ENCODE data around the gene DUSP5. TPM values are rescaled to one million over a fixed set of nuclear protein-coding genes. Genes with fewer than 3 reads are reported as not detected.

The DUSP5 gene
- total RNA-seq, 2 experiments from 2014 or later = 102 to 223 TPM

GRCh38 chr10:110498087-110498981, 627 bp downstream of the DUSP5 start:
- no peaks in the 10 kb centered on the region for H3K9me3 Mint-ChIP-seq (ENCODE audit: low read depth)
- H3K27me3 Mint-ChIP-seq = no peaks in the 10 kb centered on the region
- peak overlapping the region; percentile 97 for H3K27ac Mint-ChIP-seq
- H3K4me1 Mint-ChIP-seq = peaks cover 59% of the 10 kb centered on the region
- H3K36me3 Mint-ChIP-seq = peaks cover 54% of the 10 kb centered on the region
- peak overlapping the region; percentile 99 for H3K4me3 Mint-ChIP-seq
- peak; percentile 30 for ATAC-seq
- peak; percentile 75 for DNase-seq
- CTCF ChIA-PET = interaction anchor here (0.7 to 11.1 kb wide), 28 partner anchors 24 to 193 kb away, joined by 3 to 178 read pairs (median 4); partner anchors contain the start of genes SMC3 and SMNDC1

GRCh38 chr10:110498982-110499795, 1.5 kb downstream of the DUSP5 start:
- ATAC-seq (peak; percentile 35), DNase-seq (peak; percentile 83)
- Mint-ChIP-seq H3K4me1 (peaks cover 62% of the 10 kb centered on the region), H3K27me3 (no peaks in the 10 kb centered on the region), H3K4me3 (peak overlapping the region; percentile 99), H3K9me3 (ENCODE audit: low read depth) (no peaks in the 10 kb centered on the region), H3K27ac (peak overlapping the region; percentile 97), H3K36me3 (peaks cover 57% of the 10 kb centered on the region)
- CTCF ChIA-PET = interaction anchor here (0.7 to 11.1 kb wide), 29 partner anchors 23 to 193 kb away, joined by 3 to 178 read pairs (median 4); partner anchors contain the start of genes SMC3 and SMNDC1

- Mint-ChIP-seq H3K36me3 (peaks cover 63% of the 10 kb centered on the region), H3K9me3 (ENCODE audit: low read depth) (no peaks in the 10 kb centered on the region), H3K27me3 (no peaks in the 10 kb centered on the region), H3K27ac (peak overlapping the region; percentile 97), H3K4me1 (peaks cover 66% of the 10 kb centered on the region), H3K4me3 (peak overlapping the region; percentile 99)
- DNase-seq = no peak
- CTCF ChIA-PET = interaction anchor here (1.1 to 11.1 kb wide), 15 partner anchors 14 to 194 kb away, joined by 3 to 178 read pairs (median 6); partner anchors contain the start of gene SMNDC1
- no peak for ATAC-seq
These were observed 2.2 kb downstream of the DUSP5 start for GRCh38 chr10:110499796-110500514.

GRCh38 chr10:110500515-110500905, 2.8 kb downstream of the DUSP5 start:
- Mint-ChIP-seq H3K36me3 (peaks cover 69% of the 10 kb centered on the region), H3K4me3 (peak overlapping the region; percentile 99), H3K27ac (peak overlapping the region; percentile 97), H3K4me1 (peaks cover 70% of the 10 kb centered on the region), H3K27me3 (no peaks in the 10 kb centered on the region), H3K9me3 (ENCODE audit: low read depth) (no peaks in the 10 kb centered on the region)
- CTCF ChIA-PET = interaction anchor here (0.9 to 11.1 kb wide), 12 partner anchors 14 to 195 kb away, joined by 3 to 178 read pairs (median 4); partner anchors contain the start of gene SMNDC1
- DNase-seq = no peak
- no peak for ATAC-seq

GRCh38 chr10:110501142-110501937, 3.6 kb downstream of the DUSP5 start:
- DNase-seq = peak; percentile 94
- Mint-ChIP-seq H3K9me3 (ENCODE audit: low read depth) (no peaks in the 10 kb centered on the region), H3K4me1 (peaks cover 70% of the 10 kb centered on the region), H3K36me3 (peaks cover 73% of the 10 kb centered on the region), H3K27ac (peak overlapping the region; percentile 97), H3K4me3 (peak overlapping the region; percentile 99), H3K27me3 (no peaks in the 10 kb centered on the region)
- CTCF ChIA-PET = interaction anchor here (0.9 to 11.1 kb wide), 13 partner anchors 13 to 200 kb away, joined by 3 to 178 read pairs (median 4); partner anchors contain the start of gene SMNDC1
- peak; percentile 8 for ATAC-seq

GRCh38 chr10:110502072-110502845, 4.6 kb downstream of the DUSP5 start:
- peaks cover 83% of the 10 kb centered on the region for H3K36me3 Mint-ChIP-seq
- CTCF ChIA-PET = interaction anchor here (0.9 to 11.1 kb wide), 11 partner anchors 11 to 293 kb away, joined by 3 to 178 read pairs (median 7); partner anchors contain the start of gene SMNDC1
- no peak for ATAC-seq

GRCh38 chr10:110502851-110503301, 5.2 kb downstream of the DUSP5 start:
- Mint-ChIP-seq H3K4me3 (peak overlapping the region; percentile 99), H3K27me3 (no peaks in the 10 kb centered on the region), H3K9me3 (ENCODE audit: low read depth) (no peaks in the 10 kb centered on the region), H3K27ac (peak overlapping the region; percentile 97), H3K4me1 (peaks cover 76% of the 10 kb centered on the region), H3K36me3 (peaks cover 89% of the 10 kb centered on the region)
- CTCF ChIA-PET = interaction anchor here (0.9 to 11.1 kb wide), 7 partner anchors 10 to 293 kb away, joined by 3 to 178 read pairs (median 13); partner anchors contain the start of gene SMNDC1
- no peak for DNase-seq
- no peak for ATAC-seq

More at GRCh38 chr10:110502072-110502845, 4.6 kb downstream of the DUSP5 start:
- H3K4me3 Mint-ChIP-seq = peak overlapping the region; percentile 99
- peaks cover 73% of the 10 kb centered on the region for H3K4me1 Mint-ChIP-seq
- DNase-seq = no peak
- no peaks in the 10 kb centered on the region for H3K9me3 Mint-ChIP-seq (ENCODE audit: low read depth)
- H3K27me3 Mint-ChIP-seq = no peaks in the 10 kb centered on the region
- H3K27ac Mint-ChIP-seq = peak overlapping the region; percentile 97

- H3K4me3 Mint-ChIP-seq = peak overlapping the region; percentile 99
- H3K9me3 Mint-ChIP-seq (ENCODE audit: low read depth) = no peaks in the 10 kb centered on the region
- H3K4me1 Mint-ChIP-seq = peaks cover 84% of the 10 kb centered on the region
- no peak for DNase-seq
- H3K27ac Mint-ChIP-seq = peak overlapping the region; percentile 97
- no peak for ATAC-seq
- peaks cover 96% of the 10 kb centered on the region for H3K36me3 Mint-ChIP-seq
- CTCF ChIA-PET = interaction anchor here (1.2 to 11.1 kb wide), 9 partner anchors 10 to 197 kb away, joined by 3 to 178 read pairs (median 10); partner anchors contain the start of gene SMNDC1
- H3K27me3 Mint-ChIP-seq = no peaks in the 10 kb centered on the region
These were observed 5.9 kb downstream of the DUSP5 start for GRCh38 chr10:110503528-110504110.

- Mint-ChIP-seq H3K4me3 (peak overlapping the region; percentile 99), H3K27me3 (no peaks in the 10 kb centered on the region), H3K4me1 (peaks cover 90% of the 10 kb centered on the region), H3K9me3 (ENCODE audit: low read depth) (no peaks in the 10 kb centered on the region), H3K36me3 (peaks cover 97% of the 10 kb centered on the region), H3K27ac (peak overlapping the region; percentile 97)
- ATAC-seq (peak; percentile 69), DNase-seq (peak; percentile 89)
- CTCF ChIA-PET = interaction anchor here (1.1 to 11.1 kb wide), 11 partner anchors 9 to 198 kb away, joined by 3 to 178 read pairs (median 6); partner anchors contain the start of gene SMNDC1
These were observed 6.5 kb downstream of the DUSP5 start for GRCh38 chr10:110504111-110504735.

GRCh38 chr10:110505130-110505770, 7.5 kb downstream of the DUSP5 start:
- H3K4me1 Mint-ChIP-seq = peaks cover 94% of the 10 kb centered on the region
- no peaks in the 10 kb centered on the region for H3K9me3 Mint-ChIP-seq (ENCODE audit: low read depth)
- H3K27ac Mint-ChIP-seq = no peak overlapping the region
- CTCF ChIA-PET = interaction anchor here (0.9 to 11.1 kb wide), 10 partner anchors 8 to 199 kb away, joined by 3 to 178 read pairs (median 7); partner anchors contain the start of gene SMNDC1
- no peak for ATAC-seq
- DNase-seq = no peak
- peaks cover 95% of the 10 kb centered on the region for H3K36me3 Mint-ChIP-seq
- H3K27me3 Mint-ChIP-seq = no peaks in the 10 kb centered on the region
- peak overlapping the region; percentile 99 for H3K4me3 Mint-ChIP-seq
